ENCODE data around the gene TAOK3. TPM values are rescaled to one million over a fixed set of nuclear protein-coding genes. Genes with fewer than 3 reads are reported as not detected.

TAOK3 gene
- total and polyA plus RNA-seq, 2 donors (not counting 3 experiments of a cell fraction or from before 2014, with no cell fraction given) = 11.3 to 23.1 TPM

DNA sequence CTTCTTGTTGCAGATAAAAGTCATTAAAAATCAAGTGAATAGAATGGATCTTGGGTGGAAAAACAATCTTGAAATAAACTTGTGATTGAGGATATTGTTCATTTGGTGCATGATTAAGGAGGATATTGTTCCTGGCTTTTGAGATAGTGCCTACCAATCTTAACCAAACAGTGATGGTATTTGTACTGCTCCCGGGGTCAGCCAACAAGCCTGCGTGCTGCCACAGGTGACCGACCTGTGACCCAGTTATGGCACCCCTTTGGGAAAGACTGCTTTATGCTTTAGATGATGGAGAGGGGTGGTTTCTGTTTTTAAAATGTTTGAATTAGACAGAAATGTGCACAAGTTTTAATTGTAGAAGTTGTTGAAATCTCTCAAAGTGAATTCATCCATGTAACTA lies 45.2 kb upstream of the TAOK3 start:
- ChIA-PET CTCF (interaction anchor here (0.6 to 1.8 kb wide), 3 partner anchors 13 to 995 kb away, joined by 4 to 8 read pairs (median 5); no protein-coding TSS in a partner anchor), POLR2A (no interaction called here)
- Histone ChIP-seq H3K36me3 (ENCODE audit: control insufficient read depth in 2 of 2, extremely low read depth in 1 of 2, insufficient read depth in 2 of 2, low read length in 2 of 2) (peaks cover 6 to 11% of the 10 kb centered on the region in 2 experiments), H4K20me1 (replicated peaks; ENCODE audit: control insufficient read depth, extremely low read depth, insufficient read depth, low read length) (no peaks in the 10 kb centered on the region), H3K27me3 (ENCODE audit: control insufficient read depth in 2 of 2, insufficient read depth in 2 of 2, low read length in 2 of 2) (no peaks in the 10 kb centered on the region), H2AFZ (ENCODE audit: low read depth, low read length) (no peak overlapping the region), H3K9me1 (replicated peaks; ENCODE audit: control insufficient read depth, extremely low read depth, insufficient read depth, low read length) (no peaks in the 10 kb centered on the region), H3K79me2 (ENCODE audit: control insufficient read depth, insufficient read depth, low read length) (no peaks in the 10 kb centered on the region), H3K27ac (ENCODE audit: insufficient read depth, low read depth, low read length) (no peak overlapping the region), H3K4me2 (ENCODE audit: insufficient read depth, low read length) (no peak overlapping the region), H3K9ac (replicated peaks; ENCODE audit: extremely low read depth, insufficient read depth, low read length) (no peak overlapping the region), H3K9me3 (replicated peaks; ENCODE audit: control insufficient read depth, insufficient read depth, low read length) (no peaks in the 10 kb centered on the region), H3K4me3 (replicated peaks in 1 of 3; ENCODE audit: insufficient read depth in 1 of 3, low read depth in 1 of 3, low read length in 3 of 3) (no peak overlapping the region), H3K4me1 (ENCODE audit: control insufficient read depth, extremely low read depth, insufficient read depth, low read length) (peaks cover 11% of the 10 kb centered on the region)
- intact Hi-C loops (cut with micrococcal nuclease) = no loop called here
- TF ChIP-seq CTCF (IDR thresholded peaks at IDR 0.05; ENCODE audit: extremely low read depth in 1 of 2, insufficient read depth in 1 of 2, low read depth in 1 of 2, low read length in 2 of 2) (no peak), MYC (IDR thresholded peaks at IDR 0.05; ENCODE audit: low read depth, low read length) (no peak), EZH2 (IDR thresholded peaks at IDR 0.05; ENCODE audit: borderline replicate concordance, low read depth, low read length, severe bottlenecking) (no peak), JUN (IDR thresholded peaks at IDR 0.05; ENCODE audit: borderline replicate concordance, insufficient read depth, insufficient read length, low read depth) (no peak), FOS (IDR thresholded peaks at IDR 0.05; ENCODE audit: borderline replicate concordance, insufficient read depth, low read length) (no peak), GATA2 (IDR thresholded peaks at IDR 0.05; ENCODE audit: insufficient read depth, insufficient read length, low read depth, low read length) (no peak), POLR2AphosphoS5 (IDR thresholded peaks at IDR 0.05; ENCODE audit: insufficient read depth, low read depth, low read length) (no peak)
- TF ChIP-seq, protein P1, sequence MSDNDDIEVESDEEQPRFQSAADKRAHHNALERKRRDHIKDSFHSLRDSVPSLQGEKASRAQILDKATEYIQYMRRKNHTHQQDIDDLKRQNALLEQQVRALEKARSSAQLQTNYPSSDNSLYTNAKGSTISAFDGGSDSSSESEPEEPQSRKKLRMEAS (IDR thresholded peaks at IDR 0.05; ENCODE audit: insufficient read depth, insufficient read length) = no peak
- dilution Hi-C loops (cut with MboI; ENCODE audit: extremely low pct_ligation_motif_present, low sequenced_read_pairs) = no loop called here
- no peak for DNase-seq (ENCODE audit: low read depth, low spot score)
- BruUV-seq (replicated peaks) = no TSS peak
- no peak for FAIRE-seq

All from endothelial cell of umbilical vein (primary cell).